ENCODE data around the gene C16orf82. TPM values are rescaled to one million over a fixed set of nuclear protein-coding genes. Genes with fewer than 3 reads are reported as not detected.

C16orf82 gene
- total and polyA plus RNA-seq, 9 of the 15 experiments (the other 6 are each of a cell fraction or from before 2014, with no cell fraction given), result not detected

DNA sequence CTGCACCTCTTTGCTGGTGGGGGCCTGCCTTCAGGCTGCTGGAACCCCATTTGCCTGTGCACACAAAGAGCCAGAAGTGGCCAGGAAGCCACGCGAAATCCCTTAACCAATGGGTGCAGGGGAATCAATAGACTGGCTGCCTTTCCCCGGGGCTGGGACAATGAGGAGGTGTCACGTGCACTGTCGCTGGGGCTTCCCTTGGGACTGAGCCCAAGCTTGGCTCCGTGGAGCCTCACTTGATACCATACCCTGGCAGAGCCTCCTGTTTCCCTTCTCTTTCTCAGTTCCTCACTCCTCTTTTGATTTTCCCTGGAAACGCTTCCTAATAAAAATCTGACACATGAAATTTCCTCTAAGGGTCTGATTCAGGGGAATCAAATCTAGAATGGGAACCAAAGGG lies 38.8 kb upstream of the C16orf82 start:
- Histone ChIP-seq H4K20me1 (replicated peaks; ENCODE audit: control insufficient read depth, insufficient read depth, low read length) (no peaks in the 10 kb centered on the region), H3K36me3 (ENCODE audit: control insufficient read depth, insufficient read depth, low read length) (no peaks in the 10 kb centered on the region), H3K4me1 (replicated peaks in 1 of 2; ENCODE audit: control insufficient read depth in 2 of 2, insufficient read depth in 2 of 2, low read length in 2 of 2) (peaks cover 0 to 3% of the 10 kb centered on the region in 2 experiments; a peak in 3 of 5 replicates), H3K79me2 (ENCODE audit: control insufficient read depth, insufficient read depth, low read length) (no peaks in the 10 kb centered on the region), H2AFZ (ENCODE audit: low read depth, low read length) (no peak overlapping the region), H3K9me3 (replicated peaks; ENCODE audit: control insufficient read depth, insufficient read depth, low read depth, low read length) (no peaks in the 10 kb centered on the region; the same call in 1 of the 2 replicates), H3K9ac (ENCODE audit: insufficient read depth in 1 of 2, low read depth in 2 of 2, low read length in 2 of 2) (no peak overlapping the region), H3K4me2 (ENCODE audit: insufficient read depth, low read length) (no peak overlapping the region), H3K27me3 (ENCODE audit: control insufficient read depth in 2 of 2, insufficient read depth in 2 of 2, low read length in 2 of 2) (peaks cover 0 to 8% of the 10 kb centered on the region in 2 experiments; a peak in 1 of 5 replicates), H3K9me1 (ENCODE audit: control insufficient read depth, insufficient read depth, low read length) (no peaks in the 10 kb centered on the region), H3K4me3 (no peak overlapping the region), H3K27ac (ENCODE audit: extremely low read depth, low read depth, low read length) (no peak overlapping the region)
- no TSS peak for BruUV-seq (replicated peaks)
- 6% methylated on average over 7 of the region's 7 CpGs for WGBS (ENCODE audit: insufficient coverage, low coverage, missing lambda C conversion rate)
- ChIA-PET POLR2A (no interaction called here), CTCF (ENCODE audit: low intra/inter-chr PET ratio) (no interaction called here)
- no peak for TF ChIP-seq JUND (IDR thresholded peaks at IDR 0.05; ENCODE audit: borderline replicate concordance, low read depth, low read length)
- no peak for TF ChIP-seq JUND (tag; IDR thresholded peaks at IDR 0.05; ENCODE audit: borderline replicate concordance, low read depth, low read length)
- peak; percentile 35; the same call in 1 of the 2 replicates for TF ChIP-seq BHLHE40 (IDR thresholded peaks at IDR 0.05; ENCODE audit: low read length)
- in situ Hi-C loops (cut with MboI) (no loop called here), intact Hi-C loops (cut with micrococcal nuclease) (no loop called here)
- FAIRE-seq (no peak), ATAC-seq (no peak), DNase-seq (ENCODE audit: extremely low read depth in 1 of 4, low spot score in 3 of 4) (no peak)

DNA sequence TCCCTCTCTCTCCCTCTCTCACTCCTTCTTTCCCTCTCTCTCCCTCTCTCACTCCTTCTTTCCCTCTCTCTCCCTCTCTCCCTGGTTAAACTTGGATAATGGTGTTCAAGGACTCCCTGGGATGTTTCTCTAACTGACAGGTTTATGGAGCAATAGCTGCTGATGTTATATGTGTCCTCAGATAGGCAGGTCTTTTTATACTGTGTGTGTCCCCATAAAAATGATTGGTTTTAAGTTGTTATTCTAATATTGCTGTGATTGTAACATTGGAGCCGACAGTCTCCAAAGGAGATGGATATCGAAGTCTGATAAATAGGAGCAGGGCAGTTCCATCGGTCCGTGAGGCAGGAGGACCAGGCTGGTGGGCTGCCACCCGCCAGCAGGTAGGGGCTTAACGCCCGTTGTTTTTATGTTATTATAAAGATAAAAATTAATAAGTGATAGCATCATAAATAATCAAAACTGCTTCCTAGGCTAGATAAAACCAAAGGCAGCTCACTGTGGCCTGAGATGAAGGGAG lies 38.1 kb upstream of the C16orf82 start:
- no peak overlapping the region for H3K4me3 ChIP-seq
- BruUV-seq (replicated peaks), result no TSS peak
- ATAC-seq, result no peak
- in situ Hi-C loops (cut with MboI) (no loop called here), intact Hi-C loops (cut with micrococcal nuclease) (no loop called here)
- H3K9me1 ChIP-seq (ENCODE audit: control insufficient read depth, insufficient read depth, low read length), result no peaks in the 10 kb centered on the region
- no peaks in the 10 kb centered on the region for H3K36me3 ChIP-seq (ENCODE audit: control insufficient read depth, insufficient read depth, low read length)
- ChIA-PET CTCF (ENCODE audit: low intra/inter-chr PET ratio) (no interaction called here), POLR2A (no interaction called here)
- no peak overlapping the region for H3K9ac ChIP-seq (ENCODE audit: insufficient read depth in 1 of 2, low read depth in 2 of 2, low read length in 2 of 2)
- H2AFZ ChIP-seq (ENCODE audit: low read depth, low read length), result no peak overlapping the region
- no peaks in the 10 kb centered on the region for H3K79me2 ChIP-seq (ENCODE audit: control insufficient read depth, insufficient read depth, low read length)
- H4K20me1 ChIP-seq (replicated peaks; ENCODE audit: control insufficient read depth, insufficient read depth, low read length), result no peaks in the 10 kb centered on the region
- no peaks in the 10 kb centered on the region; the same call in 1 of the 2 replicates for H3K9me3 ChIP-seq (replicated peaks; ENCODE audit: control insufficient read depth, insufficient read depth, low read depth, low read length)
- 4% methylated on average over 7 of the region's 7 CpGs for WGBS (ENCODE audit: insufficient coverage, low coverage, missing lambda C conversion rate)
- H3K4me1 ChIP-seq (replicated peaks in 1 of 2; ENCODE audit: control insufficient read depth in 2 of 2, insufficient read depth in 2 of 2, low read length in 2 of 2), result peaks cover 0 to 3% of the 10 kb centered on the region in 2 experiments; a peak in 3 of 5 replicates
- H3K27me3 ChIP-seq (ENCODE audit: control insufficient read depth in 2 of 2, insufficient read depth in 2 of 2, low read length in 2 of 2), result peaks cover 0 to 8% of the 10 kb centered on the region in 2 experiments; a peak in 1 of 5 replicates
- H3K4me2 ChIP-seq (ENCODE audit: insufficient read depth, low read length), result no peak overlapping the region
- no peak for FAIRE-seq
- DNase-seq (ENCODE audit: extremely low read depth in 1 of 4, low spot score in 3 of 4), result no peak
- H3K27ac ChIP-seq (ENCODE audit: extremely low read depth, low read depth, low read length), result no peak overlapping the region
- TF ChIP-seq CTCFL (IDR thresholded peaks at IDR 0.05; ENCODE audit: borderline replicate concordance, insufficient read depth, low read depth, low read length, poor library complexity, severe bottlenecking) (no peak), SMARCA5 (IDR thresholded peaks at IDR 0.05) (no peak), EP400 (IDR thresholded peaks at IDR 0.05) (no peak), C11orf30 (IDR thresholded peaks at IDR 0.05; ENCODE audit: low read depth) (no peak), ZNF644 (tag; IDR thresholded peaks at IDR 0.05; ENCODE audit: low read depth) (no peak), VEZF1 (CRISPR knock-in tag; IDR thresholded peaks at IDR 0.05) (no peak)
- TF ChIP-seq, protein P1, sequence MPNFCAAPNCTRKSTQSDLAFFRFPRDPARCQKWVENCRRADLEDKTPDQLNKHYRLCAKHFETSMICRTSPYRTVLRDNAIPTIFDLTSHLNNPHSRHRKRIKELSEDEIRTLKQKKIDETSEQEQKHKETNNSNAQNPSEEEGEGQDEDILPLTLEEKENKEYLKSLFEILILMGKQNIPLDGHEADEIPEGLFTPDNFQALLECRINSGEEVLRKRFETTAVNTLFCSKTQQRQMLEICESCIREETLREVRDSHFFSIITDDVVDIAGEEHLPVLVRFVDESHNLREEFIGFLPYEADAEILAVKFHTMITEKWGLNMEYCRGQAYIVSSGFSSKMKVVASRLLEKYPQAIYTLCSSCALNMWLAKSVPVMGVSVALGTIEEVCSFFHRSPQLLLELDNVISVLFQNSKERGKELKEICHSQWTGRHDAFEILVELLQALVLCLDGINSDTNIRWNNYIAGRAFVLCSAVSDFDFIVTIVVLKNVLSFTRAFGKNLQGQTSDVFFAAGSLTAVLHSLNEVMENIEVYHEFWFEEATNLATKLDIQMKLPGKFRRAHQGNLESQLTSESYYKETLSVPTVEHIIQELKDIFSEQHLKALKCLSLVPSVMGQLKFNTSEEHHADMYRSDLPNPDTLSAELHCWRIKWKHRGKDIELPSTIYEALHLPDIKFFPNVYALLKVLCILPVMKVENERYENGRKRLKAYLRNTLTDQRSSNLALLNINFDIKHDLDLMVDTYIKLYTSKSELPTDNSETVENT (CRISPR knock-in tag; IDR thresholded peaks at IDR 0.05), result no peak
